GM18909 (cell line): ENCODE results near the gene SAT2.
A peak's percentile ranks its signal among the peaks of the same experiment; 100 is the strongest.

Source experiments
- ATAC-seq: cut with Tn5 transposase; IDR thresholded peaks from one replicate; pipeline ENCODE4 v1.9.1; 2021; ENCODE audit warnings: mild to moderate bottlenecking; ENCODE audit not compliant: unreplicated experiment, poor library complexity

Gene SAT2

DNA sequence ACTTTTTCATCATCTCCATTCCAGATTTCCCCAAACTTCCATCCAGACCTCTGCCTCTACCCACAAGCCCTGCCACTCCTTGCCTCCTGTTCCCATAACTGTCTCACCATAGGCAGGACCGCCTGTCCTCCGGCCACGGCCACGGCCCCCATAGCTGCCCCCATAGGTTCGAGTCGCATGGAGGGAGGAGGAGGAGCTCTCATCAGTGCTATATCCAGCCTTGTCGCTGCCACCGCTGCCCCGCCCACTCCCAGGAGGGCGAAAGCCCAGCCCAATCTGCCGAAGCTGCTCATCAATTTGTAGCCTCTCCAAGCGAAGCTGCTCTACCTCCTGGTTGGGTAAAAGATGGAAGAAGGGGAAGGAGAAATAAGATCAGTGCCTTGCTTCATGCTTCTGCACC is 34.3 kb downstream of the SAT2 start:
- no peak for ATAC-seq

DNA sequence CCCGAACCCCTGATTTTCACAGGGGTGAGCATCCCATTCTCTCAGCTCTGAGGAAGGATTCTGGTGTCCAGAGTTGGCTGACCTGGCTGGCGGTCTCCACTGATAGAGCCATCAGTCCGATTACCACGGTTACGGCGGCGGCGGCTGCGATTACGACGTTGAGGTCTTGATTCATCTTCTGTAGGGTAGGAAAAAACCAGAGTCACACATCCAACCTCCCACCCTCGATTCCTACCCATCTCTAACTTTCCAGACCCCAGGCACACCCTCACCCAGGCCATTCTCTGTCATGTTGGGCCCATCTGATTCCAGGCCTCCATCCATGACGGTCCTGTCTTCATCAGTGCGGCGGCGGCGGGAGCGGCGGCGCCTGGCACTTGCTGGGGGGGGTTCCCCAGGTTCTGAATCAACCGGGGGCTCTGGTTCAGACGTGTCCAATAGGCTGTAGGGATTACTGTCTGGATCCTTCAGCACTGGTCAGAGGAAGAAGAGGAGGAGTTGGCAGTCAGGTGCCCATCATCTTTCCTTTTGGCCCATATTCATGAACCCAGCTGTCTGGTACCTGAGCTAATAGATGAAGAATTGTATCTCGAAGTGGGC is 35.1 kb downstream of the SAT2 start:
- no peak for ATAC-seq

DNA sequence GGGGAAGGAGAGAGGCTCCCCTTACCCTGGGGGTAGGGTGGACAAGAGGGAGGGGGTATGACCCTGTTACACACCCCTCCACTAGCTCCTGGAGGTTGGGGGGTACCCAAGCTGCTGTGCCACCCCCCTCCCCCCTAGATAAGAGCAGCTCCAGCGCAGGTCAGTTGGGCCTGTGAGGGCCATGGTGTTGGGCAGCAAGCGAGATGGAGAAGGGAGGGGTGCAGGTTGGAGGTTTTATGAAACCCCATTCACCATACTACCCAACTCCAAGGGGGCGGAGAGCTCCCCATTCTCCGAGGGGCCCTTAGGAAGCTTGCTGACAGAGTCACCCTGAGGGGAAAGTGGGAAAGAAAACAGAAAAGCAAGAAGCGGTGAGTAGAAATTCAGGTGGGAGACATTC is 36.0 kb downstream of the SAT2 start:
- no peak for ATAC-seq

DNA sequence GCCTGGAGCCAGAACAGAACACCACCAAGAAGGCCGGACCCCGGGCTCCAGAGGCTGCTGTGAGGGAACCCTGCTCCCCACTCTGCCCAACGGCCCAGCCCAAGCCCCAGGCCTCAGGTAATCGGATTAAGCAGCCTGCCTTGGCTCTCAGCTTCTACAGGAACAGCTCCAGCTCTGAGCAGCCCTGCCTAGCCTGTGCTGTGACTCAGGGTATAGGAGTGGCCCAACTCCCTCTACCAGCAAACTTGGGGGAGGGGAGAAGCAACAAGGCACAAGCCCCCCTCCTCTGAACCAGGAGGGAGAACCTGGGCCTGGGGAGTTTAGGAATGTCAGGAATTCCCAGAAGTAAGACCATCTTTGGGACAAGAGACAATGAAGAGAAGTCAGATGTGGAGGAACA is 36.9 kb downstream of the SAT2 start:
- no peak for ATAC-seq

DNA sequence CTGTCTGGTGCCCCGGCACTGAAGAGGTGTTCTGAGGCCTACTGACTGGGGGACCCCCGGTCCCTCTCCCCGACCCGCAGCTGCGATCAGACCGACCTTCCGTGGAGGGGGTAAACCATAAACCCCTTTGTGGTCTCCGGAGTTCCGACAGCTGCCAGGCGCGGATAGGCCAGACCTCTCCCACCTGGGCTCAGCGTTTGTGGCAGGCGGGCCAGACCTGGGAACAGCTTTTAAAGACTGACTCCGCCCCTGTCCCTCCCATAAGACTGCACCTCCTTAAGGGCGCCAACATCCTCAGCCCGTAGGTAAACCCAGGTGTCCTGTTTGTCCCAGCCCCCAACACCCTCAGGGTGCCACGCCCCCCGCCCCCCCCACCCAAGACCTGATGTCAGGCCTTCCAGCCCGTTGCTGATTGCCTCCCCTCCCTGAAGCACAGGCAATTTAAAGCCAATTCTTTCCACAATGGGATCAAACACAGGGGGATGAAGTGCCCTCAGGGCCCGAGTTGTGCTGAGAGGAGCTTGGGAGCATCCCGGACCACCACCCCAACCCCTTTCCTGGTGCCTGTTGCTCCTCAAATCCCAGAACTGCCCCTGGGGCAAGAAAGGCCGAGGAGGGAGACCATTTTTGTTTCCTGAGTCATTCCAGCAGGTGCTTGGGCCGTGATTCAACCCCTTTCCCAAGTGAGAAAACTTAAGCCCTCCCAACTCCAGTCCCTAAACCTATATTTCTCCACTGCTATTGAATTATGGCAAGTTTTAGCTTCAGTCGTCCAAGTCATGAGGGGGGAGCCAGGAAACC is 37.5 kb downstream of the SAT2 start, which contains the start of gene SOX15:
Gene SOX15 (minus strand): TSS at position 204 of the 801 bp plus-strand sequence. CDS start 418 bp downstream, outside the sequence.
- no peak for ATAC-seq

DNA sequence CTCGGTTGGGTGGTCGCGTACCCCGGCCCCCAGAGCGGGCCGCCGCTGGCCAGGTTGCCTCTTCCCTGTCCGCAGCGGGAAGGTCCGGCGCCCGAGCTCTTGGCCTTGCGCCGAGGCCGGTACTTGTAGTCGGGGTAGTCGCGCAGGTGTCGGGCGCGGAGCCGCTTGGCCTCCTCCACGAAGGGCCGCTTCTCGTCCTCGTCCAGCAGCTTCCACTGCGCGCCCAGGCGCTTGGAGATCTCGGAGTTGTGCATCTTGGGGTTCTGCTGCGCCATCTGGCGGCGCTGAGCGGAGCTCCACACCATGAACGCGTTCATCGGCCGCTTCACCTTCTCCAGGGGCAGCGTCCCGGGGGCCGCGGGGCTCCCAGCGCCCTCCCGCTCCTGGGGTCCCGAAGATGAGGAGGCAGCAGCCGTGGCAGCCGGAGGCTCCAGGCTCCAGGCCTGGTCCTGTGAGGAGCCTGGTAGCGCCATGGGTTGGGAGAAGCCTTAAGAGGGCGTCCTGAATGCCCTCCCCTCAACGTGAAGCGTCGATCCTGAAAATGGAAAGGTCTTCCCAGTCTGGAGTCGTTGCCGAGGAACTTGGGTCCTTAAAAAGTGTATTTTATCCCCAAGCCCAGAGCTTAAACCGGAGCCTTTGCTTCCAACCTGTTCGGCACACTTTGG is 38.3 kb downstream of the SAT2 start:
- no peak for ATAC-seq

DNA sequence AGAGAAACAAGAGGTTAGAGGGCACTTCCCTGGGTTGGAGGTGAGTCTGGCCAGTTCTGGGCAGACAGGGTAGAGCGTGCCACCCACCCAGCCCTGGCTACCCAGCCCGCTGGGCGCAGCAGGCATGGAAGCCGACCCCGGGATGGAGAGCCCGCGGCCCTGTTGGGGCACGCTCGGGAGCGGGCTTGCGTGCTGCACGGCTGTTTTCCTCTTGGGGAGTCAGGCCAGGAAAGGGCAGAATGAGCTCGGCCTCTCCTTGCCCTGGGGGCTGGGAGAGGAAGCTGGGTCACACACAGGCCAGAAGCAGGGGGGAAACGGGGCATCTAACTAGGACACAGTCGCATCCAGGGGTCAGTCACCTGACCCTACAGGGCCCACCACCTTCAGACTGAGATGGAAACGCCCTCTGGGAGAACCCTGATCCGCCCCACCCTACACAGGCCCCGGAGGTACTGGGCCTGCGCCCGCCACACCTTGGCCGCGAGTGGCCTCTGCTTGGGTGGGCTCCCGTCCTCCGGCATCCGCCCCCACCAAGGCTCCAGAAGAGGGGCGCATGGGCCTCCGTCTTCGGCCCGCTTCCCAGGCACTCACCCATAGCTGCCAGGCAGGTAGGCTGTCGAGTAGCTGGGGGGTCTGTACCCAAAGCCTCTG is 38.9 kb downstream of the SAT2 start:
- ATAC-seq: no peak

DNA sequence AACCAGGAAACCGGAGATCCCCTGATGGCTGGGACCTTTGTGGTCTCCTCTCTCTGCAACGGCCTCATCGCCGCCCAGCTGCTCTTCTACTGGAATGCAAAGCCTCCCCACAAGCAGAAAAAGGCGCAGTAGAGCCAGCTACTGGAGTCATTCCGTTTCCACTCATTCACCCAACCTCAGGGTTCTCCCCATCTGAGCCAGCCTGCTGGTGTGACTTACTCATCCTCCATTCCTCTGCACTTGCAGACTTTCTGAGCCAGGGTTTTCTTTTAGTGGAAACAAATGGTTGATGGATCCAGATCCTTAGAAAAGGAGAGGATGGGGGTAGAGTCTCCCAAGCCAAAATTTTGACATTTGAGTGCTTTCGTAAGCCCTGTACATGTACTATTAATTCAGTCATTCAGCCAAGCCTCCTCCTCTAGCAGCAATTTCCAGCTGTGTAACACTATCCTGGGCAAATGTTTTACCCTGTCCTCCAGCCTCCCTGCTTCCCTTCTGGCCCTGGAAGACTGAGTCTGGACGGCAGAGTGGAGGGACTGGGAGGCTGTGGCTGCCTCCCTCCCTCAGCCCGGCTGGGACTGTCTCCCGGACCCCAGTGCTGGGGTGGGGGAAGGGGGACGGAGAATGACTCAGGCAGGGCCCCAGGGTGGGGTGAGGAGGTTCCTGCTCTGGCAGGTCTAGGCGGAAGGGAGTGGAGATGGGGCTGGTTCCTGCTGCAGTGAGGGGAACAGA is 40.0 kb downstream of the SAT2 start:
- no peak for ATAC-seq

DNA sequence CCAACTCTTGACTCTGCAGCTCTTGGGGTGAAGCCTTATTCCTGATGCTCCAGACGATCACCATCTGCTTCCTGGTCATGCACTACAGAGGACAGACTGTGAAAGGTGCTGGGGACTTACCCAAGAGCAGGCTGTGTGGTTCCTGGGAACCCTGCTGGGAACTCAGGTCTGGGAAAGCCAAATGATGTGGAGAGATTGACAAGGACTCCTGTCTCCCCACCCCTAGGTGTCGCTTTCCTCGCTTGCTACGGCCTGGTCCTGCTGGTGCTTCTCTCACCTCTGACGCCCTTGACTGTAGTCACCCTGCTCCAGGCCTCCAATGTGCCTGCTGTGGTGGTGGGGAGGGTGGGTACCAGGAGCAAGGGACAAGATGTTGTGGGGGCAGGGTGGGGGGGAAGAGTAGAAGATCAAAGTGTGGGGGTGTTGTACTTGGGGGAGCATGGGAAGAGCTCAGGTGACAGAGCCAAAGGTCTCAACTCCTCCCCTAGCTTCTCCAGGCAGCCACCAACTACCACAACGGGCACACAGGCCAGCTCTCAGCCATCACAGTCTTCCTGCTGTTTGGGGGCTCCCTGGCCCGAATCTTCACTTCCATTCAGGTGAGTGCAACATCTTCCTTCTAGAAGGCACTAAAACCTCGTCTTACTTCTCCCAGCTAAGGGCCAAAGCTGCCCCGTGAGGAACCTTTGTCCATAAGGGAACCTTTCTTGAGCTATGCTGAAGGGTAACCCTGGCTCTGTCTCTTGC is 40.8 kb downstream of the SAT2 start:
- ATAC-seq: no peak

DNA sequence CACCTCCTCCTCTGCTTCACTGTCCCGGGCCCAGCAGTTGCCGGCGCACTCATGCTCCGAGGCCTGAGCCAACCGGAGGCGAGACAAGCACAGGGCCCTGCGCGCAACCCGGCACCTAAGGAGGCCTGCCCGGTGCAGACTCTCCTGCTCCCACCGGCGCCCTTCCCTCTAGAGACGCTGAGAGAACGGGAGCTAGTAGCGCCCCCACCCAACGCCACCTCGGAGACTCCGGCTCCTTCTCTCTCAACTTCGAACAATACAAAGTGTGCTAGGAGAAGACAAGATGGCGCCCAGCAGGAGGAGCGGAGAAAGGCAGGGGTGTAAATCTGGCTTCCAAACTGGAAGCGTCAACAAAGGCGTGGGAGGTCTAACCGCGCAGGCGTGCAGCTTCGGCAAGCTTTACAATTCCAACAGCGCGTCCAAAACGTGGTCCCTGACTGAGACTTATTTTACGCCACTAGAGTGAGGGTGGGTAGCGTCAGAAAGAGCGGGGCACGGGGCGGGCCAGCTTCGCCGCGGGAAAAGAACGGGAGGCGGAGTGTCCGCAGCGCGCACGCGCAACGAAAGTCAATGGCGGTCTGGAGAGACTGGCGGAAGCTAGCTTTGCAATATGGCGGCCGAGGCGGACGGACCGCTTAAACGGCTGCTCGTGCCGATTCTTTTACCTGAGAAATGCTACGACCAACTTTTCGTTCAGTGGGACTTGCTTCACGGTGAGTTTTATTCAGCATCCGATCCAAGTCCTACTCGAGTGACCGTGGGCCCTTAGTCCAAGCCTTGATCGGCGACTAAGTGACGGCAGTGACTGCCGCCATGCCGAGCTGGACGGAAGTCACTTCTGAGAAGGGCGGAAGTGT is 44.1 kb downstream of the SAT2 start, which contains the start of gene MPDU1:
Gene MPDU1 (plus strand): TSS at position 600 of the 857 bp plus-strand sequence. CDS start 11 bp downstream, at position 611.
- ATAC-seq: peak; percentile 64

DNA sequence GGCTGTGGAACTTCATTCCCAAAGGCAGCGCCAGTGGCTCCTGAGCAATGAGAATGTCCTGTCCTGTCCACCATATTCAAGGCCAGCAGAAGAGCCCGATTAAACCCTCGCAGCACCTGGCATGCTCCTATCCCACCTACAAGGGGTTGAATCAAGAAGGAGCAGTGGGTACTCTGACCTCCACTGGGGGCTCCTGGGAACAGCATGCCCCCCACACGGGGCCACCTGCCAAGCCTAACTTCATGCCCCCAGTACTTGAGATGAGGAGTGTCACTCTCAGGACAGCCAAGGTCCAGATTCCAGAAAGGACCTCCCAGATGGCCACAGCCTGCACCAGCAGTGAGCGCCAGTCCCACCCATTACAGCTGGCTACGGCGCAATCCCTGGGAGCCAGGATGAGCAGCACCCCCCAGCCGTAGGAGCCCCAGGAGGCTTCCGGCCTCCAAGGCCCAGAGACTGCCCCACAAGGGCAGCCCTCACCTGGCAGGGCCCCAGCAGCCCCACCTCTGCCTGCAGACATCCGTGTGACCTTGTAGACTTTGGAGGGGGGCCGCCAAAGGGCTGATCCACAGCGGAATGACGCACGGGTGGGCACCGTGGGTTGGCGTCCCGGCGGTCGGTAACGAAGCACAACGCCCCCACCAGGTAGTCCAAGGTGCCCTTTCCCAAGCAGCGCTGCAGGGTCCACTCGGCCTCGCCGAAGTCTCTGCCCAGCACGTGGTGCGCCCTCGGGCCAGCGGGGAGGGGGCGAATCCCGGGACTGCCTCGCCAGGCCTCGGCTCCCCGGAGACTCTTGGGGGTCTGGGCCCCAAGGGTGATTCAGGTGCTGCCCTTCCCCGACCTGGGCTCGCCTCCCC is 45.0 kb downstream of the SAT2 start:
- ATAC-seq: no peak

DNA sequence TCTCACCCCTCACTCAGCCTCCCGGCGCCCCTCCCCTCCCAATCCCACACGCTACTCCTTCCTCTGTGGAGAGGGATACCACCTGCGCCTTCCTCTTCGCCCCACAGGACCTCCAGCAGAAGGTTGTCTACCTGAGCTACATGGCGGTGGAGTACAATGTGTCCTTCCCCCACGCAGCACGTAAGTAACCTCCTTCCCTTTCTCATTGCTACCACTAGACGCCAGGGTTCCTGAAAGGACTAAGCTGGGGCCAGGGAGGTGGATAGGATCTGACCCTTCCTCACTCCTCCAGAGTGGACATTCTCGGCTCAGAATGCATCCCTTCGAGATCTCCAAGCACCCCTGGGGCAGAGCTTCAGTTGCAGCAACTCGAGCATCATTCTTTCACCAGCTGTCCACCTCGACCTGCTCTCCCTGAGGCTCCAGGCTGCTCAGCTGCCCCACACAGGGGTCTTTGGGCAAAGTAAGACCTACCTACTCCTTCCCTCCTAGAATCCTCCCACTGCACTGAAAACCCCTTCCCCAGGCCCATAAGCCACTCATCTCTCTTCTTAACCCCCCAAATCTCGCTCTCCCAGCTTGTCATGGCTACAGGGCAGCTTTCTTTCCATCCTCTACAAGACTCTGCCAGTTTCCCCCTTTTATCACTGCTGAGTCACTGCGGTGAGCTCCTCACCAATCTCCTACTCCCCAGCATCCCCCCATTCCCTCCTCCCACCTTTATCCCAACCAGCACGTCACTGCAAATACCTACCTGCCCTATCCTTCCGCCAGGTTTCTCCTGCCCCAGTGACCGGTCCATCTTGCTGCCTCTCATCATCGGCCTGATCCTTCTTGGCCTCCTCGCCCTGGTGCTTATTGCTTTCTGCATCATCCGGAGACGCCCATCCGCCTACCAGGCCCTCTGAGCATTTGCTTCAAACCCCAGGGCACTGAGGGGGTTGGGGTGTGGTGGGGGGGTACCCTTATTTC is 46.7 kb downstream of the SAT2 start:
- no peak for ATAC-seq

DNA sequence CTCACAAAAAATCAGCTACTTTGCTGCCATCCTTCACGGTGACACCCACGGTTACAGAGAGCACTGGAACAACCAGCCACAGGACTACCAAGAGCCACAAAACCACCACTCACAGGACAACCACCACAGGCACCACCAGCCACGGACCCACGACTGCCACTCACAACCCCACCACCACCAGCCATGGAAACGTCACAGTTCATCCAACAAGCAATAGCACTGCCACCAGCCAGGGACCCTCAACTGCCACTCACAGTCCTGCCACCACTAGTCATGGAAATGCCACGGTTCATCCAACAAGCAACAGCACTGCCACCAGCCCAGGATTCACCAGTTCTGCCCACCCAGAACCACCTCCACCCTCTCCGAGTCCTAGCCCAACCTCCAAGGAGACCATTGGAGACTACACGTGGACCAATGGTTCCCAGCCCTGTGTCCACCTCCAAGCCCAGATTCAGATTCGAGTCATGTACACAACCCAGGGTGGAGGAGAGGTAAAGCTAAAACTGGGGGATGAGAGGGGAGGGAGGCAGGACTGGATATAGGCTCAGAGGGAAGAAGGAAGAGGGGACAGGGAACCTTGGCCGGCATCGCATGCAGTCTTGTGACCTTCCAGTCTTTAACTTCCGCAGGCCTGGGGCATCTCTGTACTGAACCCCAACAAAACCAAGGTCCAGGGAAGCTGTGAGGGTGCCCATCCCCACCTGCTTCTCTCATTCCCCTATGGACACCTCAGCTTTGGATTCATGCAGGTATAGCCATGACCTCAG is 47.6 kb downstream of the SAT2 start:
- no peak for ATAC-seq

DNA sequence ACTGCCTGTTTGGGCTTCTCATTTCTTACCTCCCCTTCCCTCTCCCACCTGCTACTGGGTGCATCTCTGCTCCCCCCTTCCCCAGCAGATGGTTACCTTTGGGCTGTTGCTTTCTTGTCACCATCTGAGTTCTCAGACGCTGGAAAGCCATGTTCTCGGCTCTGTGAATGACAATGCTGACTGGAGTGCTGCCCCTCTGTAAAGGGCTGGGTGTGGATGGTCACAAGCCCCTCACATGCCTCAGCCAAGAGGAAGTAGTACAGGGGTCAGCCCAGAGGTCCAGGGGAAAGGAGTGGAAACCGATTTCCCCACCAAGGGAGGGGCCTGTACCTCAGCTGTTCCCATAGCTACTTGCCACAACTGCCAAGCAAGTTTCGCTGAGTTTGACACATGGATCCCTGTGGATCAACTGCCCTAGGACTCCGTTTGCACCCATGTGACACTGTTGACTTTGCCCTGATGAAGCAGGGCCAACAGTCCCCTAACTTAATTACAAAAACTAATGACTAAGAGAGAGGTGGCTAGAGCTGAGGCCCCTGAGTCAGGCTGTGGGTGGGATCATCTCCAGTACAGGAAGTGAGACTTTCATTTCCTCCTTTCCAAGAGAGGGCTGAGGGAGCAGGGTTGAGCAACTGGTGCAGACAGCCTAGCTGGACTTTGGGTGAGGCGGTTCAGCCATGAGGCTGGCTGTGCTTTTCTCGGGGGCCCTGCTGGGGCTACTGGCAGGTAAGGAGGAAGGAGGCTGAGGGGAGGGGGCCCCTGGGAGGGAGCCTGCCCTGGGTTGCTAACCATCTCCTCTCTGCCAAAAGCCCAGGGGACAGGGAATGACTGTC is 48.4 kb downstream of the SAT2 start, which contains the start of gene CD68:
Gene CD68 (plus strand): TSS at position 638 of the 833 bp plus-strand sequence. CDS start 40 bp downstream, at position 678.
- ATAC-seq: peak; percentile 53
